IMR-90 (cell line): Measurements from ENCODE around the gene CDC6. TPM values are rescaled to one million over a fixed set of nuclear protein-coding genes. Genes with fewer than 3 reads are reported as not detected.

ENCODE experiments used
- ATAC-seq: fragments of 200-7000 bp; cut with Tn5 transposase; 2 replicates; pipeline ENCODE4 v1.9.1; 2020; ENCODE audit warnings: low read depth, mild to moderate bottlenecking, moderate library complexity
- BruUV-seq: library from RNA; stranded (reverse); fragments of 400-500 nt; replicated peaks from 2 replicates; lab custom pipeline; 2021; lab: Mats Ljungman, UMichigan
- CTCF ChIA-PET: fragments of 300-600 bp; formaldehyde crosslinking; extraction: SDS; loops from one replicate; lab custom pipeline; 2021; ENCODE audit warnings: antibody characterized with exemption; lab: Yijun Ruan, JAX
- POLR2A ChIA-PET: fragments of 300-600 bp; sonication (Branson Sonifier 250); formaldehyde crosslinking; loops from one replicate; lab custom pipeline; 2022; ENCODE audit warnings: antibody characterized with exemption; ENCODE audit not compliant: unreplicated experiment; lab: Charles Lee
- DNase-seq: peaks from one replicate; pipeline ENCODE4 v3.0.0; 2013
- H2AFZ ChIP-seq: replicated peaks from 2 replicates; pipeline ENCODE3; 2013; ENCODE audit warnings: low read length, mild to moderate bottlenecking; ENCODE audit not compliant: poor library complexity
- H2AK5ac ChIP-seq: 2 replicates; pipeline ENCODE4 v1.6.1; 2013; ENCODE audit warnings: low read depth, low read length, inconsistent platforms
- H2AK9ac ChIP-seq: replicated peaks from 2 replicates; pipeline ENCODE3; 2013; ENCODE audit warnings: mild to moderate bottlenecking, low read depth, low read length, moderate library complexity; ENCODE audit not compliant: poor library complexity
- H2BK120ac ChIP-seq: 2 replicates; pipeline ENCODE4 v1.6.1; 2013; ENCODE audit warnings: low read depth, low read length, inconsistent platforms
- H2BK15ac ChIP-seq: 3 replicates; pipeline ENCODE4 v1.6.1; 2013; ENCODE audit warnings: low read depth, low read length, inconsistent platforms
- H2BK20ac ChIP-seq: 2 replicates; pipeline ENCODE4 v1.6.1; 2013; ENCODE audit warnings: low read depth, mild to moderate bottlenecking, inconsistent platforms, low read length, moderate library complexity
- H2BK5ac ChIP-seq: 2 replicates; pipeline ENCODE4 v1.6.1; 2013; ENCODE audit warnings: mild to moderate bottlenecking, low read depth, low read length, inconsistent platforms; ENCODE audit not compliant: poor library complexity, severe bottlenecking
- H3K14ac ChIP-seq: replicated peaks from 2 replicates; pipeline ENCODE4 v1.6.1; 2013; ENCODE audit warnings: low read depth, low read length, inconsistent platforms
- H3K18ac ChIP-seq: 2 replicates; pipeline ENCODE4 v1.6.1; 2013; ENCODE audit warnings: low read depth, low read length, control low read depth
- H3K23ac ChIP-seq: 2 replicates; pipeline ENCODE4 v1.6.1; 2013; ENCODE audit warnings: low read depth, low read length, inconsistent platforms
- H3K27ac ChIP-seq: 2 replicates; pipeline ENCODE4 v1.5.1; 2013; ENCODE audit warnings: mild to moderate bottlenecking, control low read depth, low read length; ENCODE audit not compliant: insufficient read depth
- H3K27me3 ChIP-seq: 2 replicates; pipeline ENCODE4 v1.6.1; 2013; ENCODE audit warnings: low read length; ENCODE audit not compliant: control insufficient read depth, insufficient read depth
- H3K36me3 ChIP-seq: 2 replicates; pipeline ENCODE4 v1.6.1; 2013; ENCODE audit warnings: low read length, mixed read lengths; ENCODE audit not compliant: control insufficient read depth, insufficient read depth
- H3K4ac ChIP-seq: 2 replicates; pipeline ENCODE4 v1.6.1; 2013; ENCODE audit warnings: low read depth, low read length, inconsistent platforms
- H3K4me1 ChIP-seq: 2 replicates; pipeline ENCODE4 v1.6.1; 2013; ENCODE audit warnings: low read length, mixed read lengths; ENCODE audit not compliant: control insufficient read depth, insufficient read depth
- H3K4me2 ChIP-seq: 2 replicates; pipeline ENCODE4 v1.6.1; 2013; ENCODE audit warnings: low read depth, mild to moderate bottlenecking, control low read depth, low read length, moderate library complexity
- H3K4me3 ChIP-seq: 2 replicates; pipeline ENCODE4 v1.5.1; 2013; ENCODE audit warnings: low read depth, mild to moderate bottlenecking, control low read depth, low read length, moderate library complexity; ENCODE audit not compliant: insufficient read depth
- H3K56ac ChIP-seq: 2 replicates; pipeline ENCODE4 v1.6.1; 2013; ENCODE audit warnings: low read length, inconsistent platforms; ENCODE audit not compliant: insufficient read depth; ENCODE audit errors: extremely low read depth
- H3K79me1 ChIP-seq, 2 experiments: 2 replicates each; pipeline ENCODE4 v1.6.1; 2013; ENCODE audit warnings: low read length in 2 of 2, inconsistent platforms in 1 of 2, low read depth in 1 of 2
- H3K9ac ChIP-seq: 2 replicates; pipeline ENCODE4 v1.6.1; 2013; ENCODE audit warnings: low read depth, low read length, control low read depth
- H3K9me1 ChIP-seq: 2 replicates; pipeline ENCODE4 v1.6.1; 2013; ENCODE audit warnings: low read length, inconsistent platforms; ENCODE audit not compliant: insufficient read depth
- H3K9me3 ChIP-seq: 2 replicates; pipeline ENCODE4 v1.6.1; 2013; ENCODE audit warnings: low read length; ENCODE audit not compliant: control insufficient read depth, insufficient read depth
- H4K20me1 ChIP-seq: 2 replicates; pipeline ENCODE4 v1.6.1; 2013; ENCODE audit warnings: low read length, inconsistent platforms; ENCODE audit not compliant: insufficient read depth
- H4K5ac ChIP-seq: 2 replicates; pipeline ENCODE4 v1.6.1; 2013; ENCODE audit warnings: mild to moderate bottlenecking, low read depth, low read length, control low read depth
- H4K8ac ChIP-seq, 2 experiments: 2 replicates each; pipeline ENCODE4 v1.6.1; 2013; ENCODE audit warnings: low read depth in 2 of 2, low read length in 2 of 2, control low read depth in 1 of 2, inconsistent platforms in 1 of 2
- H4K91ac ChIP-seq: 2 replicates; pipeline ENCODE4 v1.6.1; 2013; ENCODE audit warnings: low read depth, low read length, inconsistent platforms; ENCODE audit not compliant: insufficient read depth
- BHLHE40 ChIP-seq: fragments of 150-350 bp; IDR thresholded peaks from 2 replicates; pipeline ENCODE4 v1.6.1; 2016; ENCODE audit warnings: mild to moderate bottlenecking, low read depth, low read length
- CEBPB ChIP-seq: IDR thresholded peaks from 2 replicates; pipeline ENCODE4 v1.6.1; 2012; ENCODE audit warnings: low read depth, low read length, improper control_type of control experiment
- CHD1 ChIP-seq: IDR thresholded peaks from 2 replicates; pipeline ENCODE4 v1.6.1; 2012; ENCODE audit warnings: low read depth, low read length, improper control_type of control experiment
- FOS ChIP-seq: fragments of 150-350 bp; IDR thresholded peaks from 2 replicates; pipeline ENCODE4 v1.6.1; 2016; ENCODE audit warnings: low read depth, low read length
- MAFK ChIP-seq: IDR thresholded peaks from 2 replicates; pipeline ENCODE4 v1.6.1; 2012; ENCODE audit warnings: low read depth, low read length, improper control_type of control experiment
- MAZ ChIP-seq: IDR thresholded peaks from 2 replicates; pipeline ENCODE4 v1.6.1; 2012; ENCODE audit warnings: low read depth, mild to moderate bottlenecking, low read length, improper control_type of control experiment, moderate library complexity, borderline replicate concordance
- MXI1 ChIP-seq: IDR thresholded peaks from 2 replicates; pipeline ENCODE4 v1.6.1; 2012; ENCODE audit warnings: low read depth, mild to moderate bottlenecking, low read length, moderate library complexity, borderline replicate concordance
- NFE2L2 ChIP-seq: fragments of 150-350 bp; IDR thresholded peaks from 2 replicates; pipeline ENCODE4 v1.6.1; 2016; ENCODE audit warnings: low read depth, mild to moderate bottlenecking, low read length
- POLR2A ChIP-seq: IDR thresholded peaks from 2 replicates; pipeline ENCODE4 v1.6.1; 2012; ENCODE audit warnings: mild to moderate bottlenecking, low read depth, low read length
- RAD21 ChIP-seq: IDR thresholded peaks from 2 replicates; pipeline ENCODE4 v1.6.1; 2012; ENCODE audit warnings: low read length, improper control_type of control experiment
- RCOR1 ChIP-seq: IDR thresholded peaks from 2 replicates; pipeline ENCODE4 v1.6.1; 2012; ENCODE audit warnings: mild to moderate bottlenecking, low read length, improper control_type of control experiment; ENCODE audit not compliant: insufficient replicate concordance
- RFX5 ChIP-seq: IDR thresholded peaks from 2 replicates; pipeline ENCODE4 v1.8.0; 2012; ENCODE audit warnings: low read depth, mild to moderate bottlenecking, low read length, moderate library complexity
- SMC3 ChIP-seq: fragments of 150-350 bp; IDR thresholded peaks from 2 replicates; pipeline ENCODE4 v1.6.1; 2016; ENCODE audit warnings: low read depth, mild to moderate bottlenecking, antibody characterized with exemption, low read length, moderate library complexity
- WGBS, 2 experiments: methylation state at CpG; one replicate each; pipeline versions ENCODE4 v1.1.5 to v1.1.7; 2013; ENCODE audit warnings: missing lambda C conversion rate in 2 of 2; ENCODE audit not compliant: insufficient read length in 1 of 2; ENCODE audit errors: extremely low coverage in 2 of 2; 5-methylcytosine and 5-hydroxymethylcytosine counted together
- dilution Hi-C: fragments of 300-500 bp; cut with HindIII; formaldehyde crosslinking; loops from one replicate; pipeline ENCODE4 v1.14.3; 2018; ENCODE audit warnings: low sequenced_read_pairs; ENCODE audit not compliant: unreplicated experiment
- in situ Hi-C: fragments of 300-500 bp; cut with MboI; formaldehyde crosslinking; loops from 3 replicates; pipeline ENCODE4 v1.14.3; 2019; ENCODE audit warnings: low sequenced_read_pairs, inconsistent platforms, mixed read lengths
- intact Hi-C: fragments of 100-400 bp; cut with micrococcal nuclease; formaldehyde crosslinking; loops from 2 replicates; pipeline ENCODE4 v1.10.0; 2022
- polyA plus RNA-seq, 3 experiments: library from polyadenylated mRNA; depleted of rRNA; stranded (reverse); fragments of >200 nt; gene quantifications; 2 replicates each; pipeline ENCODE4 v1.2.3, GENCODE V29; 2012; ENCODE audit warnings: low replicate concordance in 1 of 3
- total RNA-seq: library from RNA; depleted of rRNA; stranded (reverse); fragments of >200 nt; gene quantifications from 2 replicates; pipeline ENCODE4 v1.2.3, GENCODE V29; 2012
- TF ChIP-seq, protein P1 (sequence below): fragments of 150-350 bp; IDR thresholded peaks from 2 replicates; pipeline ENCODE4 v1.6.1; 2016; ENCODE audit warnings: low read depth, mild to moderate bottlenecking, low read length, moderate library complexity, borderline replicate concordance
- TF ChIP-seq, protein P2 (sequence below): conservative IDR thresholded peaks from 2 replicates; pipeline ENCODE4 v1.5.1; 2012; ENCODE audit warnings: mild to moderate bottlenecking, low read depth, low read length, improper control_type of control experiment
- TF ChIP-seq, protein P3 (sequence below): fragments of 150-350 bp; IDR thresholded peaks from 2 replicates; pipeline ENCODE4 v1.6.1; 2017; ENCODE audit warnings: mild to moderate bottlenecking, antibody characterized with exemption, low read length, low read depth

CDC6 gene
- total and polyA plus RNA-seq, 2 of the 4 experiments (the other 2 are of a cell fraction) = 15.3 to 25.6 TPM

DNA sequence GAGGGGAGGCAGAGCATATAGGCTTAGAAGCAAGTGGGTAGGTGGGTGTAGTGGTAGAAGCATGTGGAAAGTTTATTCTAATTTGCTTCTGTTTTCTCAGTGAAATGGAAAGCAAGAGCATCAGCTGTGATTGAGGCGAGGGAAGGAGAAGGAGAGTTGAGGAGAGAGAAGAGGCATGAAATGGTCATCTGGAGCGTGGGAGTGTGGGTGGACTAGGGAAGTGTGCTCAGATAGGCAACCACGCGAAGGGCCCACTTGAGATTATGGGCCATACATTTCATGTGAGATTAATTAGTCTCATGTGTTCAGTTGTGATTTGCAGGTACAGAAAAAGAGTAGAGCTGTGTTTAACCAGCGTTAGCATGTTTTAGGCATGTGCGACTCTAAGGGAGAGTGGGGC, 20.8 kb upstream of the CDC6 start:
- H4K20me1 ChIP-seq = no peaks in the 10 kb centered on the region
- H2BK20ac ChIP-seq = no peak overlapping the region
- TF ChIP-seq FOS (no peak), NFE2L2 (no peak), MAFK (no peak), BHLHE40 (no peak), MAZ (no peak), MXI1 (no peak), CEBPB (no peak), POLR2A (no peak), RFX5 (no peak), RAD21 (no peak), RCOR1 (no peak), SMC3 (no peak), CHD1 (no peak)
- TF ChIP-seq, protein P1, sequence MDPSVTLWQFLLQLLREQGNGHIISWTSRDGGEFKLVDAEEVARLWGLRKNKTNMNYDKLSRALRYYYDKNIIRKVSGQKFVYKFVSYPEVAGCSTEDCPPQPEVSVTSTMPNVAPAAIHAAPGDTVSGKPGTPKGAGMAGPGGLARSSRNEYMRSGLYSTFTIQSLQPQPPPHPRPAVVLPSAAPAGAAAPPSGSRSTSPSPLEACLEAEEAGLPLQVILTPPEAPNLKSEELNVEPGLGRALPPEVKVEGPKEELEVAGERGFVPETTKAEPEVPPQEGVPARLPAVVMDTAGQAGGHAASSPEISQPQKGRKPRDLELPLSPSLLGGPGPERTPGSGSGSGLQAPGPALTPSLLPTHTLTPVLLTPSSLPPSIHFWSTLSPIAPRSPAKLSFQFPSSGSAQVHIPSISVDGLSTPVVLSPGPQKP = no peak
- TF ChIP-seq, protein P2, sequence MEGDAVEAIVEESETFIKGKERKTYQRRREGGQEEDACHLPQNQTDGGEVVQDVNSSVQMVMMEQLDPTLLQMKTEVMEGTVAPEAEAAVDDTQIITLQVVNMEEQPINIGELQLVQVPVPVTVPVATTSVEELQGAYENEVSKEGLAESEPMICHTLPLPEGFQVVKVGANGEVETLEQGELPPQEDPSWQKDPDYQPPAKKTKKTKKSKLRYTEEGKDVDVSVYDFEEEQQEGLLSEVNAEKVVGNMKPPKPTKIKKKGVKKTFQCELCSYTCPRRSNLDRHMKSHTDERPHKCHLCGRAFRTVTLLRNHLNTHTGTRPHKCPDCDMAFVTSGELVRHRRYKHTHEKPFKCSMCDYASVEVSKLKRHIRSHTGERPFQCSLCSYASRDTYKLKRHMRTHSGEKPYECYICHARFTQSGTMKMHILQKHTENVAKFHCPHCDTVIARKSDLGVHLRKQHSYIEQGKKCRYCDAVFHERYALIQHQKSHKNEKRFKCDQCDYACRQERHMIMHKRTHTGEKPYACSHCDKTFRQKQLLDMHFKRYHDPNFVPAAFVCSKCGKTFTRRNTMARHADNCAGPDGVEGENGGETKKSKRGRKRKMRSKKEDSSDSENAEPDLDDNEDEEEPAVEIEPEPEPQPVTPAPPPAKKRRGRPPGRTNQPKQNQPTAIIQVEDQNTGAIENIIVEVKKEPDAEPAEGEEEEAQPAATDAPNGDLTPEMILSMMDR = no peak
- TF ChIP-seq, protein P3, sequence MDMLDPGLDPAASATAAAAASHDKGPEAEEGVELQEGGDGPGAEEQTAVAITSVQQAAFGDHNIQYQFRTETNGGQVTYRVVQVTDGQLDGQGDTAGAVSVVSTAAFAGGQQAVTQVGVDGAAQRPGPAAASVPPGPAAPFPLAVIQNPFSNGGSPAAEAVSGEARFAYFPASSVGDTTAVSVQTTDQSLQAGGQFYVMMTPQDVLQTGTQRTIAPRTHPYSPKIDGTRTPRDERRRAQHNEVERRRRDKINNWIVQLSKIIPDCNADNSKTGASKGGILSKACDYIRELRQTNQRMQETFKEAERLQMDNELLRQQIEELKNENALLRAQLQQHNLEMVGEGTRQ = no peak
- ATAC-seq (no peak), DNase-seq (no peak)
- no peak overlapping the region; the same call in 1 of the 2 replicates for H3K56ac ChIP-seq
- no peak overlapping the region for H3K23ac ChIP-seq
- peaks cover 11 to 39% of the 10 kb centered on the region in 2 experiments; a peak in 3 of 4 replicates for H3K79me1 ChIP-seq
- no peak overlapping the region for H3K4me3 ChIP-seq
- no peaks in the 10 kb centered on the region for H3K9me3 ChIP-seq
- no peak overlapping the region for H2BK15ac ChIP-seq
- H2AK5ac ChIP-seq = no peak overlapping the region
- no peak overlapping the region for H3K4ac ChIP-seq
- H2AK9ac ChIP-seq = no peak overlapping the region
- BruUV-seq = no TSS peak
- POLR2A ChIA-PET = no interaction called here
- H2BK5ac ChIP-seq = no peak overlapping the region
- H3K9me1 ChIP-seq = peaks cover 8% of the 10 kb centered on the region; the same call in 1 of the 2 replicates
- H4K91ac ChIP-seq = no peak overlapping the region
- no peaks in the 10 kb centered on the region for H3K4me1 ChIP-seq
- H3K36me3 ChIP-seq = peaks cover 50% of the 10 kb centered on the region
- H3K9ac ChIP-seq = no peak overlapping the region
- intact Hi-C loops (no loop called here), dilution Hi-C loops (no loop called here), in situ Hi-C loops (no loop called here)
- H4K5ac ChIP-seq = no peak overlapping the region
- no peak overlapping the region for H3K27ac ChIP-seq
- no peak overlapping the region for H3K4me2 ChIP-seq
- H2BK120ac ChIP-seq = no peak overlapping the region
- 100% methylated on average over 3 of the region's 6 CpGs; no CpG with 5 or more reads in 1 of the 2 experiments for WGBS, 2 experiments
- H3K18ac ChIP-seq = no peak overlapping the region
- H3K14ac ChIP-seq = no peak overlapping the region
- no peak overlapping the region for H4K8ac ChIP-seq
- CTCF ChIA-PET = no interaction called here
- no peak overlapping the region for H2AFZ ChIP-seq
- H3K27me3 ChIP-seq = no peaks in the 10 kb centered on the region
